A673 (cell line): ENCODE measurements around the gene GBF1. TPM values are rescaled to one million over a fixed set of nuclear protein-coding genes. Genes with fewer than 3 reads are reported as not detected.
"Not testable (repeated sequence)": the region's sequence is repeated elsewhere in the genome, so short reads cannot be mapped to it uniquely, and the experiment has no call there.

ENCODE experiments used
- BruUV-seq: library from RNA; stranded (reverse); fragments of 400-500 nt; replicated peaks from 2 replicates; lab custom pipeline; 2021; lab: Mats Ljungman, UMichigan
- CTCF ChIA-PET: fragments of 300-600 bp; sonication (Branson Sonifier 250); formaldehyde crosslinking; loops from one replicate; lab custom pipeline; 2022; ENCODE audit warnings: antibody characterized with exemption; lab: Charles Lee
- POLR2A ChIA-PET: fragments of 300-600 bp; sonication (Branson Sonifier 250); formaldehyde crosslinking; loops from one replicate; lab custom pipeline; 2022; ENCODE audit warnings: antibody characterized with exemption; ENCODE audit not compliant: low non-redundant PET; lab: Charles Lee
- DNase-seq: peaks from one replicate; pipeline ENCODE4 v3.0.0-alpha.2; 2015; ENCODE audit warnings: low spot score
- H3K27ac ChIP-seq: fragments of 200-600 bp; sonication (generic); 2 replicates; pipeline ENCODE4 v1.5.1; 2016; ENCODE audit warnings: mixed run types, low read depth, mild to moderate bottlenecking, mixed read lengths, antibody characterized with exemption, low read length; ENCODE audit not compliant: poor library complexity, severe bottlenecking
- H3K27me3 ChIP-seq: fragments of 200-600 bp; sonication (generic); replicated peaks from 2 replicates; pipeline ENCODE4 v1.6.1; 2017; ENCODE audit warnings: mixed run types, low read depth, mild to moderate bottlenecking, mixed read lengths, antibody characterized with exemption, low read length; ENCODE audit not compliant: insufficient read depth, poor library complexity
- H3K36me3 ChIP-seq: fragments of 200-600 bp; sonication (generic); 2 replicates; pipeline ENCODE4 v1.6.1; 2016; ENCODE audit warnings: mixed run types, mild to moderate bottlenecking, mixed read lengths, antibody characterized with exemption, low read length; ENCODE audit not compliant: insufficient read depth, poor library complexity, severe bottlenecking
- H3K4me1 ChIP-seq: fragments of 200-600 bp; sonication (generic); 2 replicates; pipeline ENCODE4 v1.6.1; 2017; ENCODE audit warnings: mixed run types, mild to moderate bottlenecking, mixed read lengths, antibody characterized with exemption, low read length; ENCODE audit not compliant: insufficient read depth, poor library complexity, severe bottlenecking
- H3K4me3 ChIP-seq: fragments of 200-600 bp; sonication (generic); 2 replicates; pipeline ENCODE4 v1.5.1; 2016; ENCODE audit warnings: low read depth, mixed run types, mild to moderate bottlenecking, mixed read lengths, low read length; ENCODE audit not compliant: poor library complexity, severe bottlenecking
- H3K9me3 ChIP-seq: fragments of 200-600 bp; sonication (generic); 2 replicates; pipeline ENCODE4 v1.6.1; 2016; ENCODE audit warnings: mixed run types, low read depth, mild to moderate bottlenecking, mixed read lengths, antibody characterized with exemption, low read length; ENCODE audit not compliant: poor library complexity, severe bottlenecking
- EZH2 ChIP-seq: fragments of 200-600 bp; sonication (generic); IDR thresholded peaks from 2 replicates; pipeline ENCODE4 v1.6.1; 2017; ENCODE audit warnings: borderline replicate concordance, low read depth, mild to moderate bottlenecking, mixed read lengths, antibody characterized with exemption, low read length; ENCODE audit not compliant: poor library complexity, severe bottlenecking
- intact Hi-C: fragments of 100-400 bp; cut with micrococcal nuclease; formaldehyde crosslinking; loops from one replicate; pipeline ENCODE4 v1.10.0; 2022; ENCODE audit not compliant: unreplicated experiment
- total RNA-seq: library from RNA; stranded (reverse); gene quantifications from 2 replicates; pipeline ENCODE4 v1.2.3, GENCODE V29; 2021
- TF ChIP-seq, protein P1 (sequence below): fragments of 300-800, 200-600 bp; sonication (generic); conservative IDR thresholded peaks from 2 replicates; pipeline ENCODE4 v1.5.1; 2017; ENCODE audit warnings: low read depth, mild to moderate bottlenecking, antibody characterized with exemption, low read length, moderate library complexity, mixed read lengths

Gene GBF1
- total RNA-seq, 1 experiment from 2014 or later, result 50.0 TPM

GRCh38 chr10:102208311-102209035 is 36.9 kb upstream of the GBF1 start:
- Histone ChIP-seq H3K4me1 (no peaks in the 10 kb centered on the region), H3K27me3 (no peaks in the 10 kb centered on the region), H3K9me3 (peaks cover 8% of the 10 kb centered on the region), H3K27ac (no peak overlapping the region), H3K36me3 (no peaks in the 10 kb centered on the region), H3K4me3 (no peak overlapping the region)
- intact Hi-C loops, result no loop called here
- ChIA-PET POLR2A (no interaction called here), CTCF (no interaction called here)
- TF ChIP-seq, protein P1, sequence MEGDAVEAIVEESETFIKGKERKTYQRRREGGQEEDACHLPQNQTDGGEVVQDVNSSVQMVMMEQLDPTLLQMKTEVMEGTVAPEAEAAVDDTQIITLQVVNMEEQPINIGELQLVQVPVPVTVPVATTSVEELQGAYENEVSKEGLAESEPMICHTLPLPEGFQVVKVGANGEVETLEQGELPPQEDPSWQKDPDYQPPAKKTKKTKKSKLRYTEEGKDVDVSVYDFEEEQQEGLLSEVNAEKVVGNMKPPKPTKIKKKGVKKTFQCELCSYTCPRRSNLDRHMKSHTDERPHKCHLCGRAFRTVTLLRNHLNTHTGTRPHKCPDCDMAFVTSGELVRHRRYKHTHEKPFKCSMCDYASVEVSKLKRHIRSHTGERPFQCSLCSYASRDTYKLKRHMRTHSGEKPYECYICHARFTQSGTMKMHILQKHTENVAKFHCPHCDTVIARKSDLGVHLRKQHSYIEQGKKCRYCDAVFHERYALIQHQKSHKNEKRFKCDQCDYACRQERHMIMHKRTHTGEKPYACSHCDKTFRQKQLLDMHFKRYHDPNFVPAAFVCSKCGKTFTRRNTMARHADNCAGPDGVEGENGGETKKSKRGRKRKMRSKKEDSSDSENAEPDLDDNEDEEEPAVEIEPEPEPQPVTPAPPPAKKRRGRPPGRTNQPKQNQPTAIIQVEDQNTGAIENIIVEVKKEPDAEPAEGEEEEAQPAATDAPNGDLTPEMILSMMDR, result no peak
- no peak for TF ChIP-seq EZH2
- no TSS peak for BruUV-seq
- DNase-seq, result no peak

DNA sequence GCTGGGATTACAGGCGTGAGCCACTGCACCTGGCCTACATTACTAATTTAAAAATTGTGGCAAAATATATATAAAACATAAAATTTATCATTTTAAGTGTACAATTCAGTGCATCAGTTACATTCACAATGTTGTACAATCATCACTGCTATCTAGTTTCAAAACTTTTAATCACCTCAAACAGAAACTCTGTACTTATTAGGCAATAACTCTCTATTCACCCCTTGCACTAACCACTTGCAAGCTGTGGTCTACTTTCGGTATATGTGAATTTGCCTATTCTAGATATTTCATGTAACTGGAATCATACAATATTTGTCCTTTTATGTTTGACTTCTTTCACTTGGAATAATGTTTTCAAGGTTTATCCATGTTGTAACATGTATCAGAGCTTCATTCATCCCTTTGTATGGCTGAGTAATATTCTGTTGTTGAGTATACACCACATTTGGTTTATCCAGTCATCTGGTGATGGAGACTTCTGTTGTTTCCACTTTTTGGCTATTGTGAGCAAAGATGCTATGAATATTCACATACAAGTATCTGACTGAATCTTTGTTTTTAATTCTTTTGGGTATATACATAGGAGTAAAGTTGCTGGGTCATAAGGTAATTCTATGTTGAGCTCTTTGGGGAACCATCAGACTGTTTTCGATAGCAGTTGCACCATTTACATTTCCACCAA is 33.6 kb upstream of the GBF1 start:
- H3K36me3 ChIP-seq, result no peaks in the 10 kb centered on the region
- H3K27ac ChIP-seq, result no peak overlapping the region
- TF ChIP-seq, protein P1, result no peak
- TF ChIP-seq EZH2, result no peak
- BruUV-seq, result no TSS peak
- H3K9me3 ChIP-seq, result no peaks in the 10 kb centered on the region
- H3K27me3 ChIP-seq, result no peaks in the 10 kb centered on the region
- no peaks in the 10 kb centered on the region for H3K4me1 ChIP-seq
- CTCF ChIA-PET, result no interaction called here
- no peak overlapping the region for H3K4me3 ChIP-seq
- intact Hi-C loops, result no loop called here
- POLR2A ChIA-PET, result no interaction called here
- DNase-seq, result no peak

GRCh38 chr10:102213599-102213998 is 31.7 kb upstream of the GBF1 start:
- POLR2A ChIA-PET, H3K27ac ChIP-seq, BruUV-seq, CTCF ChIA-PET, H3K4me1 ChIP-seq, H3K9me3 ChIP-seq, H3K27me3 ChIP-seq, intact Hi-C loops, DNase-seq, H3K36me3 ChIP-seq, H3K4me3 ChIP-seq: not testable (repeated sequence)
